ENCODE measurements around the gene FCHSD2.
"Not testable (repeated sequence)": the region's sequence is repeated elsewhere in the genome, so short reads cannot be mapped to it uniquely, and the experiment has no call there.

FCHSD2 gene

DNA sequence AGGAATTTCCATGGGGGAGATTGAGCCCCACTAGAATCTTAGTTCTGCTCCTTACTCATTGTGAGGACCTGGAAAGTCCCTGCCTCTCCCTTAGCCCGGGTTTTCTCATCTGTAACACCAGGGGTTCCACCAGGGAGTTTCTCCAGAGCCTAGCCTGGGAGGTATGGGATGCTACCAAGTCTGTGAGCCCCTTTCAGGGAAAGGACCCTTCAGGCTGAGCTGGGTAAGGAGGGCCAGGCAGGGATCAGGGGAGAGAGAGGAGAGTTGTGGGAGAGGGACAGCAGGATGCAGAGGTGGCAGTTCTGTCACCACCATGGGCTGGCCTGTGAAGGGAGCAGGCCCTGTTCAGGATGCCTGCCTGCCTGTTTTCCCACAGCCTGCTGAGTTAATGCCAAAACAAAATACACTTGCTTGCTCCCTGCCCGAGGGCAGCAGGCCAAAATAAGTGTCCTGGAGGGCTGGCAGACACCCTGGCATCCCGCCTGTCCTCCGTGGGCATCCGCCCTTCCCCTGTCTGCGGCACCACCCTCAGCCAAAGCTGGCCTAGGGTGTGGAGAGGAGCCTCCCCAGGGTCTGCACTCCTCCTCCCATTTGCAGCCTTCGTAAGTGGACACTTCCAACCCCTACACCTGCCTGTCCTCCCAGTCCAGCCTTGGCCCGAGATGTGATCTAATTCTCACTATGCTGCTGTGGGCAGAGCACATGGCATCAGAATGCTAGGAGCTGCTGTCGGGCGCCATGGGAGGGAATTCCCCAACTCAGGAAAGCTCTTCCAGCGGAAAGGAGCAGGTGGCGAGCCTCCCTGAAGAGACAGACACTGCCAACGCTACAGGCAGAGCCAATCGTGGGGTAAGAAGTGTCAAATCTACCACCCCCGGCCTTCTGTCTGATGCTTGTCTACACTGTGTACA, 5.9 kb upstream of the FCHSD2 start:
- no peak for DNase-seq

- no peak for DNase-seq
These were observed 4.0 kb upstream of the FCHSD2 start for GRCh38 chr11:73145986-73146575.

GRCh38 chr11:73143126-73143838, 1.2 kb upstream of the FCHSD2 start:
- peak; percentile 40 for DNase-seq

DNA sequence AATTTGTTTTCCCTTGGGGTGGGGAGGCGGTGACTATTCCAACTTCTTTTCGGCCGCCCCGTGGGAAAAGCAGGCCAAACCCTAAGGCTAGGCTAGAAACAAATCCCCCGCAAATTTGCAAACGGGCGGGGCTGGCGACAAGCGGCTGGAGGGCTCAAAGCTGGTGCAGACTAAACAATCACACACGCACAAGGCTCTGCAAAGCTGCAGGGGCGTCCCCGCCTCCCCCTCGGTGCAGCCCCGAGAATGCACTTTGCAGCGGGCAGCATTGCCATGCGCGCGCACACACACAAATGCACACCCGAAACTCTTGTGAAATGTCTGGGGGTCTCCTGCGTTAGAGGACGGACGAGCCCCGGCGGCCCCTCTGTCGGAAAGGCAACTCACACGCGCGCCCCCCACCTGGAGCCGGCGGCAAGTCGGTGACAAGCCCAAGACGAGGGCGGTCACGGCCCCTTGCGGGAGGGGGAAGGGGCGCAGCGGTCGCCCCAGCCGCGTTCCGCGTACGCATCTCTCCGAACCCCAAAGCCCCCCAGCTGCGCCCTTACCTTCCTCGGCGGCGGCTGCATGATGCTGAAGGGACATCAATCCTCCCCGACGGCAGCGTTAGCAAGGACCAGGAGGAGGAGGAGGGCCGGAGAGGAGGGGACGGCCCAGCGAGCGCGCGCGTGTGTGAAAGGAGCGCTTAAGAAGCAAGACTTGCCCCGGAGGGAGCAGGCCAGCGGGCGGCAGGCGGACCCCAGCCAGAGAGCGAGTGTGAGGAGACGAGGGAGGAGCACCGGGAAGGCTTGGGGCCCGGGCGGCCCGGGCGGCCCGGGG, 600 bp downstream of the FCHSD2 start:
- DNase-seq, result no peak

GRCh38 chr11:73141031-73141308, 1.1 kb downstream of the FCHSD2 start:
- DNase-seq, result no peak

- peak; percentile 2 for DNase-seq
These were observed 1.7 kb downstream of the FCHSD2 start for GRCh38 chr11:73140213-73141030.

GRCh38 chr11:73139476-73140198, 2.5 kb downstream of the FCHSD2 start:
- no peak for DNase-seq

DNA sequence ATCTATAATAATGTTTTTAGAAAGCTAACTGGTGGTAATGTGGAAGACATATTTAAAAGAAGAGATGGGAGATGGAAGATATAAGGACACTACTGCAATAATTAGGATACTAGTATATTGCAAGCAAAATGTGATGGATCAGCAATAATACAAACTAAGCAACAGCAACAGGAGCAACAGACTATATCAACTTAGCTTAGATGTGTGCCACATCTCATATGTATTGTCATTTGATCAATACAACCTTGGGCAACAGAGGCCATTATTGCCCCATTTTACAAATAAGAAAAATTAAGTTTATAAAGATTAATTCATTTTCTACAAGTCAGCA, 4.2 kb downstream of the FCHSD2 start:
- DNase-seq, result no peak

DNA sequence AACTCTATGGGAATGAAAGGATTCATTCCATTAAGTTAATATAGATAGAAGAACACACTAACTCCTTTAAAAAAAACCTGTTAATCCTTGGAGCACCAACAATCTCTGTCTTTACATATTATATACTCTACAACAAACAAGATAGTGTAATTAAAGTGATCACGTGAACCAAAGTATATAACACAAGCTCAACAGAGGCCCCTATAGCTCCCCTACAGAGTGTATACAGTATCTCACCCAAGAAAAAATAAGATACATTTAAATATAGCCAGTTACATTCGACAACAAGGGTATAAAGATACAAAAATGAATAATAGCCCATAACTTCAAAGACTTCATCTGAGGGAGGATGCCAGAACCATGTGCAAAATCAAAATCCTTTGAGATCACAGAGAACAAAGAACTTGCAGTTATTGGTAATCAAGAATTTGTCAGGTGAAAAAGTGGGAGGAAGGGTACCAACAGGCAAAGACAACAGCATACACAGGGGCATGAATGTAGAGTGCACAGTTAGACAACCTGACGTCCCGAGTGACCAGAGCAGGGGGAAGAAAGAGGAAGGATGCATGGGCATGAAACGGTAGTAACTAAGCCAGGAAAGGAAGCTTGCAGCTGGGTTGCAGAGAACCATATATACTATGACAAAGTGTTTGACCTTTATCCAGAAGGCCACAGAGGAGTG, 4.7 kb downstream of the FCHSD2 start:
- DNase-seq, result no peak

GRCh38 chr11:73136722-73137121, 5.4 kb downstream of the FCHSD2 start:
- not testable (repeated sequence) for DNase-seq

GRCh38 chr11:73135346-73136284, 6.5 kb downstream of the FCHSD2 start:
- DNase-seq, result no peak

DNA sequence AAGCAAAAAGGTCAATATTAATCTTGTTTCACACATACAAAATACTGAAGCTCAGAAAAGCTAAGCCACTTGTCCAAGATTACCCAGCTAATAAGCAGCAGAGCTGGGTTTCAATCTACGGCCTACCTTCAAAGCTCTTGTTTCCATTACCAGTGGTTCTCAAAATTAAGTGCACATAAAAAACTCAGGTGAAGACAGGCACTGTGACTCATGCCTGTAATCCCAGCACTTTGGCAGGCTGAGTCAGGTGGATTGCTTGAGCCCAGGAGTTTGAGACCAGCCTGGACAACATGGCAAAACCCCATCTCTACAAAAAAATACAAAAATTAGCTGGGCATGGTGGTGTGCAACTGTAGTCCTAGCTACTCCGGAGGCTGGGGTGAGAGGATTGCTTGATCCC, 9.8 kb downstream of the FCHSD2 start:
- DNase-seq, result not testable (repeated sequence)

DNA sequence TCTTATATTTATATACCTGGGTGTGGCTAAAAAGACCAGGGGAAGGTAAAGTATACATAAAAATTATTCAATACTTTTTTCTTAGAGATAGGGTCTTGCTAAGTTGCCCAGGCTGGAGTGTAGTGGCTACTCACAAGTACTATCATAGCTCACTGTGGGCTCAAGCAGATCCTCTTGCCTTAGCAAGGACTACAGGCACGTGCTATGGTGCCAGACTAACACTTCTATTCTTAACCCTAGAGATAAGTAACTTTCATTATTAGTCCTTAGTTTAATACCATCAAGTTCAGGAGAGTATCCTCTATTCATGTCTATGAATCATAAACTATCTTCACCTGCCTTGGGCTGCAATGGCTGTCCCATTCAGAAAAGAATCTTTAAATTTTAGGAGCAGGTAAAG, 11.9 kb downstream of the FCHSD2 start:
- DNase-seq, result no peak

DNA sequence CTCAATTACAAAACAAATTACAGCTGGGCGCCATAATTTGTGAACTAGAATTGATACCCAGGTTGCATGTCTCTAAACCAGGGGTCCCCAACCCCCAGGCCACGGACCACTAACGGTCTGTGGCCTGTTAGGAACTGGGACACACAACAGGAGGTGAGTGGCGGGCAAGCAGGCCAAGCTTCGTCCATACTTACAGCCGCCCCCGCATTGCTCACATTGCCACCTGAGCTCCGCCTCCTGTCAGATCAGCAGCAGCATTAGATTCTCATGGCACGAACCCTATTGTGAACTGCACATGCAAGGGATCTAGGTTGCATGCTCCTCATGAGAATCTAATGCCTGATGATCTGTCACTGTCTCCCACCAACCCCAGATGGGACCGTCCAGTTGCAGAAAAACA, 12.9 kb downstream of the FCHSD2 start:
- no peak for DNase-seq

GRCh38 chr11:73126804-73127480, 15.2 kb downstream of the FCHSD2 start:
- no peak for DNase-seq

GRCh38 chr11:73124800-73125199, 17.3 kb downstream of the FCHSD2 start:
- DNase-seq, result no peak

- not testable (repeated sequence) for DNase-seq
These were observed 18.2 kb downstream of the FCHSD2 start for GRCh38 chr11:73123892-73124291.

- no peak for DNase-seq
These were observed 20.4 kb downstream of the FCHSD2 start for GRCh38 chr11:73121692-73122091.

GRCh38 chr11:73117071-73117470, 25.0 kb downstream of the FCHSD2 start:
- DNase-seq, result no peak

All from NCI-H187 treated with DMSO at 0.1 percent for 48 hours (cell line).